Hepatocyte (in vitro differentiated cells): ENCODE measurements around the gene CYP27C1.

ENCODE experiments used
- EZH2 ChIP-seq: fragments of 200-600 bp; sonication (generic); IDR thresholded peaks from 2 replicates; pipeline ENCODE4 v1.6.1; 2016; ENCODE audit warnings: antibody characterized with exemption, mild to moderate bottlenecking, borderline replicate concordance
- EZH2phosphoT487 ChIP-seq: fragments of 200-600 bp; sonication (generic); IDR thresholded peaks from one replicate; pipeline ENCODE4 v1.6.1; 2018; ENCODE audit warnings: antibody characterized with exemption, mild to moderate bottlenecking, low read depth, moderate library complexity; ENCODE audit not compliant: unreplicated experiment, severe bottlenecking
- TF ChIP-seq, protein P1 (sequence below): fragments of 200-600 bp; sonication (generic); IDR thresholded peaks from 2 replicates; pipeline ENCODE4 v1.5.1; 2016; ENCODE audit warnings: antibody characterized with exemption, mild to moderate bottlenecking; ENCODE audit not compliant: poor library complexity

DNA sequence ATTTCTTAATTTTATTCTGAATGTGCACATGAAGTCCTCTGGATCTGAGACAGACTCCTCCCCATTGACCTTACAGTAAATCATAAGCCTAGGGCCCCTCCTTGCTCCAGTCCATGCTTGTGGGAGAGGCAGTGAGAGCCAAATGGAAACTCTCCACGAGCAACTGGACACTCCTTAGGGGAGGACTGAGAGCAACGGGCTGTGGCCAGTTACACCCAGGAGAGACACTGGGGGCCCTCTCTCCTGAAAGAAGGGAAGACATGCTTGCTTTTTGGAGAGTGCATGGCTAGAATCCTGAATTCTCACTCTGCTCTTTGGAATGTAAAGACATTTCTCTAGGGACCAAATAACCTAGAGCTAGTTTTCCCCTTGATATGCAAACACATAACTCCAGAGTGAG lies 64.2 kb downstream of the CYP27C1 start:
- TF ChIP-seq, protein P1, sequence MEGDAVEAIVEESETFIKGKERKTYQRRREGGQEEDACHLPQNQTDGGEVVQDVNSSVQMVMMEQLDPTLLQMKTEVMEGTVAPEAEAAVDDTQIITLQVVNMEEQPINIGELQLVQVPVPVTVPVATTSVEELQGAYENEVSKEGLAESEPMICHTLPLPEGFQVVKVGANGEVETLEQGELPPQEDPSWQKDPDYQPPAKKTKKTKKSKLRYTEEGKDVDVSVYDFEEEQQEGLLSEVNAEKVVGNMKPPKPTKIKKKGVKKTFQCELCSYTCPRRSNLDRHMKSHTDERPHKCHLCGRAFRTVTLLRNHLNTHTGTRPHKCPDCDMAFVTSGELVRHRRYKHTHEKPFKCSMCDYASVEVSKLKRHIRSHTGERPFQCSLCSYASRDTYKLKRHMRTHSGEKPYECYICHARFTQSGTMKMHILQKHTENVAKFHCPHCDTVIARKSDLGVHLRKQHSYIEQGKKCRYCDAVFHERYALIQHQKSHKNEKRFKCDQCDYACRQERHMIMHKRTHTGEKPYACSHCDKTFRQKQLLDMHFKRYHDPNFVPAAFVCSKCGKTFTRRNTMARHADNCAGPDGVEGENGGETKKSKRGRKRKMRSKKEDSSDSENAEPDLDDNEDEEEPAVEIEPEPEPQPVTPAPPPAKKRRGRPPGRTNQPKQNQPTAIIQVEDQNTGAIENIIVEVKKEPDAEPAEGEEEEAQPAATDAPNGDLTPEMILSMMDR, result no peak
- TF ChIP-seq EZH2phosphoT487 (no peak), EZH2 (no peak)
